Fibroblast of skin of scalp (primary cell): ENCODE data around the gene NDUFAF8.

Source experiments
- DNase-seq: peaks from one replicate; pipeline ENCODE4 v3.0.0-alpha.2; 2013

Gene NDUFAF8

DNA sequence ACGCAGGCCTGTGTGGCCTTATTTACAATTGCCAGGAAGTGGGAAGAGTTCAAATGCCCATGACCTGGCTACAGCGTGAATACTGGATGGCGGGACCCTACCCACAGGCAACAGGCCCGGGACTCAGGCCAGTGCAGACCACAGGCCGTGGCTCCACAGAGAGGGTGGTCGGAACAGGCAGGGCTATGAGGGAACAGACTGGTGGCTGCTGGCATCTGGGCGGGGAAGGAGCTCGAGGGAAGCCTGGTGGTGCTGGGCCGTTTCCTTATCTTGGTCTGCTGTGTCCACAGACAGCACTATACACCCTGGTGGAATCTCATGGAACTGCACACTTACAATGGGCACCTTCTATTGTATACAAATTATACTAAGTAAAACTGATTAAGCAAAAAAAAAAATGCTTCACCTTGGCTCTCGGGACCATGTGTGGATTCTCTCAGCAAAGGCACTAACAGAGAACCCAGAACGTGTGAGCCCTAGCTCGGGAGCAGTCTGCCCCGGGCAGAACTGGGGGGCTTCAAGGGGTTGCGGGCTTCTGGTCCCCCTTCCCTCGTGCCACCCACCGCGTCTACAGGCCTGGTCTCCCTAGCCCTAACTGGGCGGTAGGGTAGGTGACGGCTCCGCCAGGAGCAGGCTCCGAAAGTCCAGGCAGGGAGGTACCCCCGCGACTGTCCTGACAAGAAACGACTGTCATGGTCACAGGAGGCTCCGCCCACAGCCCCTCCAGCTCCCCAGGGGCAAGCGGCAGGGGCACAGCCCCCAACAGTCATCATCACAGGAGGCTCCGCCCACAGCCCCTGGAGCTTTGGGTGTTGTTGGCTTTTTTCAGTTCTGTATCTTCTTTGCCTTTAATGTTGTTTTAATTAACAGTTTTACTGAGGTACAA is 38.2 kb upstream of the NDUFAF8 start:
- DNase-seq, result peak; percentile 59

DNA sequence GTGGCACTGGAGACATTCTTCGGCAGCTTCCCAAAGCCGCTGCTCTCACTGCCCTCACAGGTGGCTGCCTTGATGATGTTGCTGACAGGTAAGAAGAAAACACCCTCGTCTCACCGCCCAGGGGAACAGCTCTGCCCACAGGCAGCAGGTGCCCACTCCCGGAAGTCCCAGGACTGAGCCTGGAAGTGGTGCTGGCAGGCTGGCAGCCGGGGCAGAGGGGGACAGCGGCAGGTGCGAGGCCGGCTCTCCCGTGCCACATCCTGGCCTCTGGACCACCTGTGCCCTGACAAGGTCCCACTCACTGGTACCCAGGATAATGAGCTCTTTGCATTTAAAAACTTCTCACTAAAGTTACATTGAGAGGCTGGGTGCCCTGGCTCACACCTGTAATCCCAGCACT is 36.8 kb upstream of the NDUFAF8 start:
- no peak for DNase-seq

DNA sequence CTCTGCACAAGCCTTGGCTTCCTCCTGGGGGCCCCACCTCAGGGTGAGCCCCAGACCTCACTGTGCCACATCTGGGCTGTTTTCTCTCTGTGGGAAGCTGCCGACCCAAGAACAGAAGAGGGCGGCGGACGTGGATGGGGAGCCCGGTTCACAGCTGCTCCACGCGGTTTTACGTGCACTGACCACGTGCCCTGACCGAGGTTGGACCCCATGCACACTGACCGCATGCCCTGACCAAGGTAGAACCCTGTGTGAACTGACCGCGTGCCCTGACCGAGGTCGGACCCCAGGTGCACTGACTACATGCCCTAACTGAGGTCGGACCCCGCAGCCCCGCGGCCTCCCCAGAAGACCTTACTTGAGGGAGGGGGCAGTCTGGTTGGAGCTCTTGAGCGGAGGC is 36.0 kb upstream of the NDUFAF8 start:
- DNase-seq, result no peak

DNA sequence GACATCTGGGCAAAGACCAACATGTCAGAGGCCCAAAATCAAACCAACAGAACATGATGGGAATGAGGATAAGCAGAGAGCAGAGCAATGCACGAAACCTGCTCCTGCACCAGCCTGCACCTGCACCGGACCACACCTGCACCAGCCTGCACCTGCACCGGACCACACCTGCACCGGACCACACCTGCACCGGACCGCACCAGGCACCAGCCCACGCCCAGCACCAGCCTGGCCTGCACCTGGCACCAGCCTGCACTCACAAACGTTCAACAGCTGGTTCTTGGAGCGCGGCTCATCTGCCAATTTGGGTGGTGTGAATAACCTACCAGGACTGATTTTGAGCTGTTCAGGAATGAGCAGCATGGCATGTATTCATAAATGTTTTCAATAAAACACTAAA is 34.5 kb upstream of the NDUFAF8 start:
- no peak for DNase-seq

DNA sequence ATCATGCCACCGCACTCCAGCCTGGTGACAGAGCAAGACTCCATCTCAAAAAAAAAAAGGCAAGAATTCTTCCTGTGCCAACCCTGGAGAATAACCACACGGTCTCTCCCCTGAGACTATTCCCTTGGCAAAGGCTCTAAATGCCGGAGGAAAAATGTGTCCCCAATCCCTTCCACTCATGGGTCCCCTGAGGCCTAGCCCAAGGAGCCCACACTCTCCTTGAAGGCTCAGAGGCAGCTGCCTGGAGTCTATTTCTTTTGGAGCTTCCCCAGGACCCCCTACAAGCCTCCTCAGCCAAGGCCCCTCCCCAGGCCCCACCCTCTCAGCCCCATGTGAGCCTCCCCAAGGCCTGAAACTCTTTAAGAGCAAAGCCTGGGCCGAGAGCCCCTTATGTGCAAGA is 33.0 kb upstream of the NDUFAF8 start:
- DNase-seq, result peak; percentile 34

DNA sequence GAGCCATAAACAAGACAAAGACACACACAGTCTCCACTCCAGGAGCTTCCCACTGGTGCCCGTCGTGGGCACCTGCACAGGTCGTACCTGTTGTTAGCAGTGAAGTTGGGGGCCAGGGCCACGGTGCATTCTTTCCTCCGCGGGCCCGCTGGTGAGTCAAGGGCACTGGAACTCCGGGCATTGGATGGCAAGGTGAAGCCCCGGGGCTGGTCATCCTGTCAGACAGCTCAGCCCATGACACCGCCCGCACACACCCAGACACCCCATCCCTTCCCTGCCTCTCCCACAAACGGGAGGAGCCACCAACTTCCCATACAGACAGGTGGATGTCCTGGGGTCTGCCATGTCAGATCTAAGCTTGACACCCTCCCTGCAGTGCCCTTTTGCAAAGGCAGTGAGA is 32.5 kb upstream of the NDUFAF8 start:
- DNase-seq, result no peak

DNA sequence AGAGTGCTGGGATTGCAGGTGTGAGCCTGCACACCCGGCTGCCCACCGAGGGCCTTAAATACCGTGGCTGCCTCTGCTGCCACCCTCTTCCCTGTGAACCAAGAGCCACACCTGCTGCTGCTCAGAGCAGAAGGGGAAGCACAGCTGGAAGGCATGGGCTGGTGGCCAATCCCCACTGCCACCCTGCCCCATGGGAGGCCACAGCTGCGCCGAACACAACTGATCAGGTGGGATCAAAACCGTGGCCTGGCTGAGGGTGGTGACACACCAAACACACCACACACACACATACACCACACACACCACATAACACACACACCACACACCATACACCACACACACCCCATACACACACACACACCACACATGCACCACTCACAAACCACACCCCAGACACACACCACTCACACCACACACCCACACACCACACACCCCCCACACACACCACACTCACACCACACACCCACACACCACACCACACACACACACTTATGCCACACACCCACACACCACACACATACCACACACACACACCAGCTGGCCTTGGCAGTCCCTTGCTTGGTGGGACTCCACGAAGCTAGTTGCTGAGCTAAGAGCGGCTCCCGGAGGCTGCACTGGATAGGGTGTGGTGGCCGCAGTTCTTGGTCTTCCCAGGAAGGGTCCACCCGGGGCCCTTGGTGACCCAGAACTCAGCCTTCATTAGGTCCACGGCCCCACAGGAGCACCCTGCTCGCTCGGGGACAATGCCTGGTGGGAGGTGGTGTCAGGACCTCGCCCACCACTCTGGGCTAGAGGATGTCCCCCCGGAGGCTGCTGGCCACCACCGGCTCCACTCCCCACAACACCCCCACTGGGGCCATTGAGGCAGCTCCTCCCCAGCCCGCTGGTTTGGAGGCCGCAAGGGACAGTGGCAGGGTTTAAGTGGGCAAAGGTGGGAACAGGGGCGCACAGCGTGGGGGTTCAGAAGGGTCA is 31.2 kb upstream of the NDUFAF8 start:
- DNase-seq, result no peak

DNA sequence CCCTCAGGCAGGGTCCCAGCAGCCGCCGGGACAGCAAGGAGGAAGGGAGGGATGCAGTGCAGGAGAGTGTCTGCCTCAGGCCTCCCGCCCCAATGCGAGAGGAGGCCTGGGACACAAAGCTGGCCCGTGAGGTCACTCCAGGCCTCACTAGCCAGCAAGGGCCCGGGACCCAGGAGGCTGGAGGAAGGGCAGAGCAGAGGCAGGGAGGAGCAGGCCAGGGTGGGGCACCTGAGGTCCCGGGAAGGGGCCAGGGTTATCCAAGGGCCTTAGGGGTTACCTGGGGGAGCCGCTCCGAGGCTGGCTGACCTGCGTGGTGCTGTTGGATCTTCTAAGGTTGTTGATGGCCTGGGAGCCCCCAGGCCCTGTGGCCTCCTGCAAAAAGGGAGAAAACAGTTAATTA is 30.5 kb upstream of the NDUFAF8 start:
- DNase-seq, result no peak

DNA sequence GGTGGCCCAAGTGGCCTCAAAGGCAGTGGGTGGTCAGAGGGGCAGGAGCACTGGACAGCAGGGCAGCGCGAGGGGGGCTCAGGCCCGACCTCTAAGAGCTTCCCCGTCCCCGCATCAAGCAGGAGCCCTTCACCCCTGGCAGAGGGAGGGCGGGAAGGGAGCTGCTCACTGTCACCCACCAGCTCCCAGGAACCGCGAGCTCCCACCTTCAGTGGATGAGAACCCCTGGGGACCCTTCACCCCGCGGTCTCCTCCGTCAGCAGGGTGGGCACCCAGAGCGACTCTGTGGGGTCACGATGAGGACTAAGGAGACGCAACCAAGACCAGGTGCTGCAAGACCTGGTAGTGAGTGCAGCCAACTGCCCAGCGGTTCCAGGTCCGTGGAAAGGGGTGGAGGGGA is 30.0 kb upstream of the NDUFAF8 start:
- no peak for DNase-seq

DNA sequence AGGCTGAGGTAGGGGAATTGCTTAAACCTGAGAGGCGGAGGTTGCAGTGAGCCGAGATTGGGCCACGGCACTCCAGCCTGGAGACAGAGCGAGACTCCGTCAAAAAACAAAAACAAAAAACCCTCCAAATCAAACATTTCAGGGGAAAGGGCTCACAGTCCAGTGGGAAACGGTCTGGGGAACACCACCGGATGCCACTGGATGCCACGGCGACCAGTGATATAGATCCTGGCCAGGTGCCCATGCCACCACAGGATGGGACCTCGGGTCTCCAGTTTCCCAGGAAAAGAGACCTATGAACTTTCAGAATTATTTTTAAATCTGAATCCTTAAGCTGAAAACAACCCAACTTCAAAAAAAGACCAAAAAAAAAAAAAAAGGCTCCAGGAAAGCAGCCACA is 28.7 kb upstream of the NDUFAF8 start:
- DNase-seq, result no peak

DNA sequence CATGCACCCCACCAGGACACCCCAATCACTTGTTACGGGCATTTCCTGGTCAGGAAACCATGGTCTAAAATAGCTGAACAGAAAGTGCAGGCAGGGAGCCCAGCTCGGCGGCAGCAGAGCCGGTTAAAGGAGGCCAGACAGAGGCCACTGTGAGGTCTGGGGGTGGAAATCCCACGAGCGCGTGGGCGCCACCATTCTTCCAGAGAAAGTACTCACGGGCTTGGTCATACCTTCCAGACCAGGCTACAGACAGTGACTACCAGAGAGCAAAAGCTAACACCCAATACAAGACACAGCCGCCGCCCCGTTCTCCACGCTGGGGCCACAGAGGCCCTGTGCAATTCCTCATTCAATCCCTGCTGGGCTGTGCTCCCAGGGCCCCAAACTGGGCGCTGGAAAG is 28.2 kb upstream of the NDUFAF8 start:
- DNase-seq, result no peak

DNA sequence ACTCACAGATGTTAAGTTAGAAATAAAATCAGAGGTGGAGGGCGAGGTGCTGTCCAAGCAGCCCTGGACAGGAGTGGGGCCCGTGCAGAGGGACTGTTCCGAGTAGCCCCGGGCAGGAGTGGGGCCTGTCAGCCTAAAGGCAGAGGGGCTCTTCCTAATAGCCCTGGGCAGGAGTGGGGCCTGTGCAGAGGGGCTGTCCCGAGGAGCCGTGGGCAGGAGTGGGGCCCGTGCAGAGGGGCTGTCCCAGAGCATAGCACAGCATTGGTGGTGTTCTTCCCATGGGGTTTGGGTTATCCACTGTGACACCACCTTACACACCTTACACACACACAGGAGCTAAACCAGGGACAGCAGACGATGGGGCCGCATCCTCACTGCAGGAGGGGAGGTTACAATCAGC is 26.8 kb upstream of the NDUFAF8 start:
- no peak for DNase-seq

DNA sequence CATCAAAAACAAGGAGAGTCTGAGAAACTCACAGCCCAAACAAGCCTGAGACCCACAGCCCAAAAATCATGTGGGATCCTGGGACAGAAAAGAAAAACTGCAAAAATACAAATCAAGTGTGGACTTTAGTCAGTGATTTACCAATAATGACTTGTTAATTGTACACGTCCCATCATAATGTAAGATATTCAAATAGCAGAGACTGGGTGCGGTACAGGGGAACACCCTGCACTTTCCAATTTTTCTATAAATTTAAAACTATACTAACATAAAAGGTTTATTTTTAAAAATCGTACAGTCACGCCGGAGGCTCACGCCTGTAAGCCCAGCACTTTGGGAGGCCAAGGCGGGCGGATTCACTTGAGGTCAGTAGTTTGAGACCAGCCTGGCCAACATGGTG is 25.1 kb upstream of the NDUFAF8 start:
- DNase-seq, result no peak

DNA sequence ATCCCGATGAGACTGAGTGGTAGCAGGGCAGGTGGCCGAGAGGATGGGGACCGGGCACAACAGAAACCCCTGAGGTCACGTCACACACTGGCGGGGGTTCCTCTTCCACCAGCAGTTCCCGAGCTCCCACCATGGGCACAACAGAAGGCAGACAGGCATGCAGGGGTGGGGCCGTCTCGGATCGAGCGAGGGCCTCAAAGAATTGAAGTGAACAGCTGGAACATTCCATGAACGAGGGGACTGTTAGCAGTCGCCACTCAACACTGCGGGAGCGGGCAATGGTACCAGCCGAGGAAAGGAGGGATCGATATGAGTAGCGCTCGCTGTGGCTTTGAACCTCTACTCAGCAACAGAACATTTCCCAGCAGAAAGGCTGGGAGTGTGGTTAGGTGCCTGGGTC is 21.6 kb upstream of the NDUFAF8 start:
- DNase-seq, result no peak

DNA sequence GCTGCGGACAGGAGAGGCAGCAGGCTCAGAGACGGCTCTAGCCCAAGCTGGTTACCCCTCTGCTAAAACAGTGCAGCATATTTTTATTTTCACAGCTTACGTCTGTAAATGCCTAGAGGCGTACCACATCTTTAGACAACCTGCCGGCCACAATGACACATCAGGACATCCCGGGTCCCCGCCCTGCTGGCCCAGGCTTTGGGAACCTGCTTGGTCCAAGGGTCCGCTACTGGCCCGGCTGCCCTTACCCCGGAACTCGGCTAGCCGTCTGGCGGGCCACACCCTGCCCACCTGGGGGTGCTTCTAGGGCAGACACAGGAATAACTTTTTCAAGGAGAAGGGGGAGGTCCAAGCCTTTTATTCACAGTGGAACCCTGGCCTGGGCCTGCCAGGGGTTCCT is 20.7 kb upstream of the NDUFAF8 start:
- no peak for DNase-seq

DNA sequence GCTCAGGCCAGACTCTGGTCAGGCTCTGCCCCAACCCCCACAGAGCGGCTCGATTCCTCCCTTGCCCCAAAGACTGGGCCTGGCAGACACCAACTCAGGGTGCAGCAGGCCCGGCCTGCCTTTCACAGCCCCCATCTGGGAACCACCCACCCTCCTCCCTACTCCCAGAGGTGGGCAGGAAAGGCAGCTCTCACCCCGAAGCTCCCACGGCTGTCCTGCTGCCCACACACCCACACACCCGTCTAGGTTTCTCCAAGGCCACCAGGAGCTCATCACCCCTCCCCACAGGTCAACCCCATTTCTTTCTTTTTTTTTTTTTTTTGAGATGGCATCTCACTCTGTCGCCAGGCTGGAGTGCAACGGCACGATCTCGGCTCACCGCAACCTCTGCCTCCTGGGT is 20.1 kb upstream of the NDUFAF8 start:
- no peak for DNase-seq

DNA sequence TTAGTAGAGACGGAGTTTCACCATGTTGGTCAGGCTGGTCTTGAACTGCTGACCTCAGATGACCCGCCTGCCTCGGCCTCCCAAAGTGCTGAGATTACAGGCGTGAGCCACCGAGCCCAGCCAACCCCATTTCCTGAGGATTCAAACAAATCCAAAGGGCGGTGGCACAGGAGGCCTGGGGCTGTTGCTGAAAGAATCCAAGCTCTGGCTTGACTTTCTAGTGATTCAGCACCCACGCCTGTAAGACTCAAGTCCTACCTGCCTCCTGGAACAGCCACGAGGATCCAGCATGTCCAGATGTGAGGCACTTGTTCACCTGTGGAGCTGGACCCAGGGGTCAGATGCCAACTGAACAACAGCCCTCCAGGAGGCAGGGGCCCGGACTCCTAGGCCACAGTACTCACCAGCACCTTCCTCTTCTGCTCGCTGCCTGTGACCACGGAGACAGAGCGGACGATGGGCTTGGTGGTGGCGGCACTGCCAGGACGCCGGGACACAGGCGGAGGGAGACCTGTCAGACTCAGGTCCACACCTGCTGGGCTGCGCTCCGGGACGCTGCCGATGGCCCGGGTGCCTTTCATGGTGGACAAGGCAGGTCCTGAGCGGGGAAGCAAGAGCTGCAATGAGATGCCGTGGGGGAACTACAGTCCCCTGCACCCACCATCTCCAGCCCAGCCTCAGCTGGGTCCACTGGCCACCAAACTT is 19.5 kb upstream of the NDUFAF8 start:
- no peak for DNase-seq

DNA sequence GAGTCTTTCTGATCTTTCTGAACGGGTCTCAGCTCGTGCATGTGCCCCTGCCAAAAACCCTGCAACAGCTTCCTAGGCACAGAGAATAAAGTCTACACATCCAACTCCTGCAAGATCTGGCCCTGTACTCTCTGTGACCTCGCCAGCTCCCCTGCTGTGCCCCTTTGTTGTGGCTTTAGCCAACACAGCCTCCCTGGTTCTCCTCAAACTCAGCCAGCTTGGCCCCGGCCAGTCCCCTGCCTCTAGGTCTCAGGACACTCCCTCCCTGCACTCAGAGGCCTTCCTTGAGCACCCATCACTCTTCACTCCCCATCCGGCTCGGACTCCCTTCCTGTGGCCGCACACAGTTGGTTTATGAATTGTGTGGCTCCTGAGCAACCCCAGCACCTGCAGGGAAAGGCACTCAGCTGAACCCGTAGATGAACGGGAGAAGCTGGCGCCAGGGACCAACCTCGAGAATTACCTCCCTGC is 17.7 kb upstream of the NDUFAF8 start:
- no peak for DNase-seq

DNA sequence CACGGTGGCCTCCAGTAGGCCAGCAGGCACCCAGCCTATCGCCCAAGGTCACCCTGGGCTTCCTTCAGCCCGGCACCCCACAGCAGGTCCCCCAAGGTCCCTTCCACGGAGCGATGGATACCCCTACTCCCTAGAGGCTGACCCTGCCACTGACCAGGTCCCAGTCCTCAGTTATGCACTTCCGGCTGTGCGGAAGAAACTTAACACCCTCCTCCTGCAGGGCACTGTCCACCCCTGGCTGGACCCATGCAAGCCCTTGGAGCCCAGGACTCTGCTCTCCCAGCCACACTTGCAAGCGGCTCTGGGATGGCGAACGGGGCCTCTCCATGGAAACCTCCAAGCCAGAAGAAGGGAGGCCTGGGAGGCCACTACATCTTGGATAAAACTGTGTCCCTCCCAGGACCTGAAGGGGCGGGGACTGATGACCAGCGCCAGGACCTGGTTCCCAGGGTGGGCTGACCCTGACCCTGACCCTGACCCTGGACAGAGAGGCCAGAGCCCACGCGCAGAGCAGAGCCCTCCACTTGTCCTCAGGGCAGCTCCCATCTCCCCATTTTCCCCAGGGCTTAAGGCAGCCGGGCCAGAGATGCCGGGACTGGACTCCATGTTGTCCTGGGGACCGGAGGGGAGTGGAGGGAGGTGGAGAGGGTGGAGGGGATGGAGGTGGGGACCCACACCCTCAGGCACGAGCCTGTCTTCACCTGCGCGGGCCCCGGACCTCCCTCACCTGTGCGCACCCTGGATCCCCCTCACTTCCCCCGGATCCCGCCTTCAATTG is 17.1 kb upstream of the NDUFAF8 start:
- DNase-seq, result no peak

DNA sequence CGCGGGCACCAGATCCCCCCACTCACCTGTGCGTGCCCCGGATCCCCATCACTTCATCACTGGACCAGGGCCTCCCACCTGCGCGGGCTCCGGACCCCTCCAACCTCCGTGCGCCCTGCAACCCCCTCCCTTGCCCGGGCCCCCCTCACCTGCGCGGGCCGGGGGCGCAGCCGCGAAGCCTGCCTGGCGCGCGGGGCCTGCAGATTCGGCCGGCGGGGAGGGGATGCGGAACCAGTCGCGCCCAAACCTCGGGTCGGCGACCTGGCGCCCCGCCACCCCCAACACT is 16.6 kb upstream of the NDUFAF8 start:
- no peak for DNase-seq

DNA sequence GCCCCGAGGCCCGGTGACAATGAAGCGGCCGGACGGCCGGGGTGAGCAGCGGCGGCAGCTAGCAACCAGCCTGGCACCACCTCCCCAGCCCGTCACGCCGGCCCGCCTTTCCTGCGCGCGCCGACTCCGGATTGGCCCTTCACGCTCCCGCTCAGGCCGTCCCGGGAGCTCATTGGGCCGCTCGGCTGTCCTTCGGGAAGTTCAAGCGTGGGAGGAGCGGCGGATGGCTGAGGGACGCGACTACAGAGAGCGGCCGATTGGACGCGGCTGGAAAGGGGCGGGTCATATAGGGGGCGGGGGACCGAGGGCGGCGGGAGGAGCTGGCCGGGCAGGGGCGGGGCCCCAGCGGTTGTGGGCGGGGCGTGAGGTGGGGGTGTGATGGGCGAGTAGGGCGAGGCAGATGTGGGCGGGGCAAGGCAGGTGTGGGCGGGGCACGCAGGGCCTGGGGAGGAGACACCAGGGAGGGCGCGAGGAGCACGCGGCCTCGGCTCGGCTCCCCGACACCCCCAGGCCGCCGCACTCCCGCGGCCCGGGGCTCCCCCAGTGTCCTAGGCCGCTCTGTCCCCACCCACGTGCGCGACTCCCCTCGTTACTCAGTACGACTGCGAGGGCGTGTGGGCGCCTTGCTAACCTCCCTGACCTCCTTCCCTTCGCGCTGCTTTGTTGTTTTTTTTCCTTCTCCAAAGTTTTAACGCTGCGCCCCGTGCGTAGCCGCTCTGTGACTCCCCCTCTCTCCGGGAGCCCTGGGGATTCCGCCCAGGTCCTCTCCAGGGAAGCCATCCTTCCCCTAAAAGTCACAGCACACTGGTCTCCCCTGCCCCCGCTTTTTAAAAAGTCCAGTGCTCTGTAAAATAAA is 16.0 kb upstream of the NDUFAF8 start, which contains the start of gene CEP131:
TSS of gene CEP131 (minus strand) at position 60 of the 856 bp plus-strand sequence. CDS start 2,909 bp downstream, outside the sequence.
- DNase-seq, result peak; percentile 99
